Germinal center (tissue), 1 donor: ENCODE results near the gene FSTL5.

Source experiments
- DNase-seq: peaks from one replicate; pipeline ENCODE4 v3.0.0; 2012; ENCODE audit warnings: mixed read lengths, low spot score

FSTL5 gene

DNA sequence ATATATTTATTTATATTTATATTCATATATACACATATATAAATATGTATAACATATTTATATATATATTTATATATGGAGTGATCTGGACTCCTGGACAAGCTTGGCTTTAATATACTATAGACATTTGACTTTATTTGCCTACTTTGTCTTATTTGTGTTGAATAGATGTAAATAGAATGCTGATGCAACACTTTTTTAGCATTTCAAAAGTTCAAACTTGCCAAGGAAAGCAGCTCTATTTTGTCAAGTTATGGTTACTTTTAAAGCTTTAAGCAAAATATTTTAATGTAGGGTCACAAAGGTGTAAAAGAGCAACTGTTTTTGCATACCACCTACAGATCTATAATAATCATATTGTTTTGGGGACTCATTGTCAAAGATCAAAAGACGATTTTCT lies 61.1 kb downstream of the FSTL5 start:
- no peak for DNase-seq

GRCh38 chr4:162101337-162101736 lies 62.5 kb downstream of the FSTL5 start:
- no peak for DNase-seq

DNA sequence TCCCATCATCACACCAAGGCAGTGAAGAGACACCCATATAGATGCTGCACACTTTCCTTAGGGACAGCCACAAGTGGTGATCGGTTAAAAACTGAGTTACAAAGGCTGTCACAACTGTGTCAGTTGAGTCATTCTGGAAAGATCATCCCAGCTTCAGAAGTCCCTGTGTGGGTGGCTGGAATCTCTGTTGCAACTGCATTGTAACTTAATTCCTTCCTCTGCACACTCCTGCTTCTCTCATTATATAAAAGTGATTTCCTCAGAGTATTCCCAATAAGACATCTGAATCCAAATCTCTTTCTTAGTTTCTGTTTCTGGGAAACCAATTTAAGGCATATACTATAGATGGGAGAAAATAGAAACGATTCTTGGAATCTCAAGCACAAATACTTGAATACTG lies 88.1 kb downstream of the FSTL5 start:
- DNase-seq = no peak

GRCh38 chr4:162061214-162061613 lies 102.6 kb downstream of the FSTL5 start:
- no peak for DNase-seq

GRCh38 chr4:162059656-162060055 lies 104.1 kb downstream of the FSTL5 start:
- no peak for DNase-seq

- DNase-seq = no peak
These were observed 106.8 kb downstream of the FSTL5 start for GRCh38 chr4:162056990-162057389.

DNA sequence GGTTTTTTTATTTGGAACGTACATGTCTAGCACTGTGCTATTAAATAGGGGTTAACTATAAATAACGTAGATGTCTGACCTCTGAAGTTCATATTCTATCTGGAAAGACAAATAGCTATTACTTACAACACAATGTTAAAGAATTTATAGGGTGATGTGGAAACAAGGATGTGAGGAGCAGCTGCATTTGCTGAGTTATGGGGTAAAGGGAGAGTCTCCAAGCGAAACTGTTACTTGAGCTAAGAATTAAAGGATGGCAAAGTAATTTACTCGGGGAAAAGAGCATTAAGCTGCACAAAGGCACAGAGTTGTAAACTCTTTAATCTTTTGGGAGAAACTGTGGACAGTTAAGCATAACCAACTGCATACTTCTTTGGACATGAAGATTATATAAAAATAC lies 117.7 kb downstream of the FSTL5 start:
- DNase-seq = no peak

GRCh38 chr4:162038112-162038511 lies 125.7 kb downstream of the FSTL5 start:
- DNase-seq = no peak

DNA sequence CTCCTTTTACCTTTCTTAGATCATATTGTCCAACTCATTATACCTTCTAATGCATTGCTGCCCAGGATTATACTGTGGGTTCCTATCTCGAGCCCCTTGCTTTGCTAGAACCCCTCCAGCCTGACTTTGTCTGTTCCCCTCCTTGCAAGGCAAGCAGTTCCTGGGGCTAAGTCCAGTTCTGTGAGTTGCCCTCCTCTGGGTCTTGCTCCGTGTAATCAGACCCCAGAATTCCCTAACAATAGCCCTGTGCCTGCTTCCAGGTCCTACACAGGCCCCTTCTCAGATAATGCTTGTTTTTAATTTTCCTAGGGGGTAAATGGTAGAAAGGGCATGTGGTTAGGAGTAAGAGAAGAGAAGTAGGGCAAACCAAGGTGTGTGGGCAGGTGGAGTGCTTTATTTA lies 145.9 kb downstream of the FSTL5 start:
- no peak for DNase-seq

GRCh38 chr4:162016991-162017390 lies 146.8 kb downstream of the FSTL5 start:
- no peak for DNase-seq

DNA sequence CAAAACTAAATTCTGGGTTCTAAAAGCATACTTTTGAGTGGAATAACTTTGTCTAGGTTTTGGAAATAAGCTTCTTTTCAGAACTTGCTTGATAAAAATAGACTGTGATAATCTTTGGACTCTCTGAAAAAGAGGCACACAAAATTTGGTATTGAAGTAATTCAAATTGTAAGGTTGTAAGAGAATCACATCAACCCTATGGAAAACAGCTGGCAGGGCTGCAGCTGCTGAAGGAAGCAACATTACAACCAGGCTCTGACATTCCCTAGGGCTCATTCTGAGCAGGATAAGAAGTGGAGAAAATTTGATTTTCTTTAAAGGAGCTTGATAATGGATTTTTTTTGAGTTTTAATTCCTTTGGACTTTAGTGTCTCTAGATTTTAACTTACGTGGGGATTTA lies 147.6 kb downstream of the FSTL5 start:
- no peak for DNase-seq

DNA sequence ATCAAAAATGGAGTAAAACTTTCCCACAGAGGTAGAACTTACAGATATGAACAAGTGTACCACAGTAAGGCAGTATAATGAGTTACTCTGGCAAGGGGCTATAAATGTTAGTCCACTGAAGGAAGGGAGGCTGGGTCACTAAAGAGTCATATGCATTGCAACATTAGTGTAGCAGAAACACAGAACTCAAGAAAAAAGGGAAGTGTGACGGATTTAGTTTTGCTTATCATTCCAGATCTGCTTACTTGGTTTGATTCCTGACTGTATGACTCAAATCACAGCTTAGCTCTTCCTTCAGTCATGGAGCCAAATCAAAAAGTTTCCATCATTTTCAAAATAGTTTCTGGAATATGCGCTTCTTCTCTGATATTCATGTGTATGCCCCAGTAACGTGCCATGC lies 148.7 kb downstream of the FSTL5 start:
- no peak for DNase-seq

DNA sequence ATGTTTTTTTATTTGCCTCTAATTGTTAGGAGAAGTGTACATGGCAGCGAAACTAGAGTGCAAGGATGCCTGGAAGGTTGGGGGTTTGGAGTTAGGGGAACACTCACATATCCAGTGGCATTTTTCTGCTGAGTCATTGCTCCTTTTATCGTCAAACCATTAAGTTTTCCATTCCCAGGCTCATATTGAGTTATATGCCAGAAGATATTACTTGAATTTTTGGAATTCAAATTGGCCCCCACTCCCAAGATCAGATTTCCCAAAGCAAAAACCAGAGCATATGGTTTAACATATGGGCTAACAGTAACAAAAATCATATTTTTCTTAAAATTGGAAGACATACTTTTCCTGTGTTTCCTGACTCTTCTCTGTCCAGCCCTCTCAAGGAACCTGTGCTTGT lies 152.7 kb downstream of the FSTL5 start:
- no peak for DNase-seq

DNA sequence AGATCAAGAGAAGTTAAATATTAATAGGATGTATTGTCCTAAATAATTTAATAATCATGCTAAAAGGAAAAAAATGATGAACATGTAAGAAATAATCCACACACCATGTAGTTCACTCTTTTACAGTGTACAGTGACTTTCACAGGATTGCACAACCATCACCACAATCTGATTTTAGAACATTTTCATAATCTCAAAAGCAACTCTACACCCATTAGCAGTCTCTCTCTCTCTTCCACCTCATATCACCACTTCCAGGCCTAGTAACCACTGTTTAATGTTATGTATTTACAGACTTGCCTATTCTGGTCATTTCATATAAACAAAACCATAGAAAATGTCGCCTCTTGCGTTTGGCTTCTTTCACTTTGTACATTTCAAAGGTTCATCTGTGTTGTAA lies 153.4 kb downstream of the FSTL5 start:
- no peak for DNase-seq

DNA sequence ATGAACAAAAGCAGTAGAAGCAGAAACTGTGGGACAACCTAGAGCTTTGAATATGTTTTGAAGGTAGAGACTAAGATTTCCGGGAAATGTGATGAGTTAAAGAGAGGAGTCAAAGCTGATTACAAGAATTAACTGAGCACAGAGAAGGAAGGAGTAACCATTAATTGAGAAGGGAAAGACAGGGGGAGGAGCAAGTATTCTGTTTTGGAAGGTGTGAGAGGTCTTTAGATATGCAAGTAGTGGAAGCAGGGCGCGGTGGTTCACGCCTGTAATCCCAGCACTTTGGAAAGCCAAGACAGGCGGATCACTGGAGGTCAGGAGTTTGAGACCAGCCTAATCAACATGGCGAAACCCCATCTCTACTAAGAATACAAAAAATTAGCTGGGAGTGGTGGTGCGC lies 171.5 kb downstream of the FSTL5 start:
- no peak for DNase-seq

- no peak for DNase-seq
These were observed 172.0 kb downstream of the FSTL5 start for GRCh38 chr4:161991811-161992210.

- DNase-seq = no peak
These were observed 173.1 kb downstream of the FSTL5 start for GRCh38 chr4:161990721-161991120.

GRCh38 chr4:161988946-161989345 lies 174.9 kb downstream of the FSTL5 start:
- no peak for DNase-seq

DNA sequence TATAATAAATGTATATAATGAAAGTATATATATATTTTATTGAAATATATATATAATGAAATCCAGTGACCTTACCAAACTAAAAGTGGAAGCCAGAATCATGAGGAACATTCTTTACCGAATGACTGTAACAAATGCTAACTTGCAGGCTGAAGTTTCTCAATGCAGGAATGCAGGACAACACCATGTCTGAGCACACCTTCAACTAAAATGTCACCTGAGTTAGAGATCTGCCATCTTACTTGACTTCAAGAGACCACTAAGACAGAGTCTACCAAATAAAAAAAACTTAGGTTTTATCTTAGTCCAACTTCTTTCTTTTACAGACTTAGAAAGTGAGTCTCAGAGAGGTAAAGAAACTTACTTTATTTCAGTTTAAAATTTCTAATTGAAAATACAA lies 176.2 kb downstream of the FSTL5 start:
- DNase-seq = no peak

DNA sequence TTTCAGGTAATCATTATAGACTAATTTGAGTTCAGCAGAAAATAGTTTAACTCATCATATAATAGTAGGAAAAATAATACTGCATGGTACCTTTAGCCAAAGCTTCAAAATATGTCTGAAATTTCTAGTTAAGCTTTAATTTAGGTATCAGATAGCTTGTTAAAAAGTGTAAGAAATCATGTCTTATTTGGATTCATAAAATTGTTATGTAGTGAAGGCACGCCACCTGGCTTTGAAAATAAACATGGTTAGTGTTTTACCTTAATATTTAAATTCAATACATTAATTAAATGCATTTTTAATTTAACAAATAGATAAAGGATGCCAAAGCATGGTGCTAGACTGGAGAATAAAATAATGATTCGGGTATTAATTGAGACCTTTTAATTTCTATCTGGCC lies 211.4 kb downstream of the FSTL5 start:
- DNase-seq = no peak

DNA sequence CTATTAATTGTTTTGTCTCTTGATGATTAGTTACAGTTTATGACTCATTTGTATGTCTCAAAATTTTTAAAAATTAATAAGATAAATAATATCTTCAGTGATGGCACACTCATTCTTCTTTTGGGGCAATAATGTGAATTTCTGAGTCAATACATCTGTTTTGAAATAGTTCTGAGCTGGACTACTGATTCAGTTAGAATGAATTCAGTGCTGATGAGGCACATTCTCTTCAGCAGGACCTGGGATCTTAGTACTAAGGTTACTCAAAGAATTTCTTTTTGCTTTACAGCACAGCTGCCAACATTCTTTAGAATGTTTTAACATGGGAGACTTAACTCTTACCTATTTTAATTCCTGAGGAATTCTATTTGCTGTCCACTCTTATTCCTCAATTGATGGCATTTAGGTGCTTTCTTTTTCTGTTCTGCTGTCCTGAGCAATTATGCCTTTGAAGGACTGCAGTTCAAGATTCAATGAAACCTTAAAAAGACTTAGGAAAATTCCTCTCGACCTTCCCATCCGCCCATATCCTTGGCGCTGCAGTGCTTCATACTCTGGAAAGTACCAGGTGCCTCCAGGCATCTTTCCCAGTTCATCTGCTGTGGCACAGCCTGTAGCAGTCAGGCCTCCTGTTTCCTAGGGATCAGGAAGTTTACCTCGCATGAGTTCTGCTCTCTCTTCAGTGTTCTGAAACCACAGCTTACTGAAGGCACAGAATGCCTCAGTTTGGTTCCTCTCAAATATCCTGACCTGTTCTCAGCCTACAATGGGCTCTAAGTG lies 213.7 kb downstream of the FSTL5 start:
- DNase-seq = no peak

DNA sequence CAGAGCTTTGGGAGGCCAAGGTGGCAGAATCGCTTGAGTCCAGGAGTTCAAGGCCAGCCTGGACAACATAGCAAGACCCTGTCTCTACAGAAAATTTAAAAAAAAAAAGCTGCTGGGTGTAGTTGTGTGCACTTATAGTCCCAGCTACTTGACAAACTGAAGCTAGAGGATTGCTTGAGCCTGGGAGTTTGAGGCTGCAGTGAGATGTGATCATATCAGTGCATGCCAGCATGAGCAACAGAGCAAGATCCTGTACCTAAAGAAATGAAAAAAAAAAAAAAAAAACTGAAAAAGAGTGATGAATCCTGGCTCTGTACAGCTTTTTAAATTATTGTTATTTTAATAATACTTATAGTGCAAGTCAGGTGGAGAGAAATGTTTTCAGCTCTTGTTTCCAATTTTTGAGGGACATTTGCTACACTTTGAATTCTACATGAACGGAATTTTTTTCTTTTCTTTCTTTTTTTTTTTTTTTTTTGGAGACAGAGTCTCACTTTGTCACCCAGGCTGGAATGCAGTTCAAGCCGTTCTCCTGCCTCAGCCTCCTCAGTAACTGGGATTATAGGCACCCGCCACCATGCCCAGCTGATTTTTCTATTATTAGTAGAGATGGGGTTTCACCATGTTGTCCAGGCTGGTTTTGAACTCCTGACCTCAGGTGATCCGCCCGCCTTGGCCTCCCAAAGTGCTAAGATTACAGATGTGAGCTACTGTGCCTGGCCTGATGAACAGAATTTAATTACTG lies 215.6 kb downstream of the FSTL5 start:
- no peak for DNase-seq

DNA sequence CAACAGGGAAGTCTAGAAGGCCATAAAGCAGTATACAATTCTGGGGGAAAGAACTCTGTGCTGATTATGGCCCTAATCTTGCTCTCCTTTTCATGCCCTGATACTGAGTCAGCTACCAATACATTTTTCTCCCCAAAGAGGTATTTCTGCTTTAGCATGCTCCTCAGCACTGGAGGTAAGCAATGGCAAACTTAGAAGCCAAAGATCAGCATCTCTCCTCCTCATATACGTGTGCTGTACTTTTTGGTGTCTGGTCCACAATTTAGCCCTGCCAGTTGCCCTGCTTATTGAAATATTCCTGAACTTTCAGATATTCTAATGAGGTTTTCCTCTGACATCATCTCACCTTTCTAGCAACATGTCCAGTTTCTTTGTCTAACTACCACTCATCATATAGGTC lies 226.2 kb downstream of the FSTL5 start:
- no peak for DNase-seq
